GM18498 (cell line): Measurements from ENCODE around the gene SORCS3.

ENCODE experiments used
- ATAC-seq: cut with Tn5 transposase; IDR thresholded peaks from one replicate; pipeline ENCODE4 v1.9.1; 2021; ENCODE audit warnings: mild to moderate bottlenecking, moderate library complexity; ENCODE audit not compliant: unreplicated experiment

The SORCS3 gene

DNA sequence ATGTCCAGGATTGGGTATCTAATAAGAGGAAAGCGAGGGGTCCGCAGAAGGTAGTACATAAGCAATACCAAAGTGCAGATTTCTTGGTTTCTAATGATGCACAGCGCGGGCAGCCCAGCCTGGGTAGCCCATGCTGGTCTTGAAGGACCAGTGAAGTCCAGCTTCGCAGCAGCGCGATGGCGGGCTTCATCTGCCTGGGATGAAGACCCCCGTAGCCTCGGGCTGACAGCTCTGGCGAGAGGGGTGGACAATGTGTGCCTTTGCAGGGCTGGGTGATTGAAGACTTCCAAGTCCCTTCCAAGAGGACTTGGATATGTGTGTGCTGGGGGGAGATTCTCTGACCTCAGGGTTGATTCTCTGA, 2.2 kb downstream of the SORCS3 start:
- no peak for ATAC-seq

DNA sequence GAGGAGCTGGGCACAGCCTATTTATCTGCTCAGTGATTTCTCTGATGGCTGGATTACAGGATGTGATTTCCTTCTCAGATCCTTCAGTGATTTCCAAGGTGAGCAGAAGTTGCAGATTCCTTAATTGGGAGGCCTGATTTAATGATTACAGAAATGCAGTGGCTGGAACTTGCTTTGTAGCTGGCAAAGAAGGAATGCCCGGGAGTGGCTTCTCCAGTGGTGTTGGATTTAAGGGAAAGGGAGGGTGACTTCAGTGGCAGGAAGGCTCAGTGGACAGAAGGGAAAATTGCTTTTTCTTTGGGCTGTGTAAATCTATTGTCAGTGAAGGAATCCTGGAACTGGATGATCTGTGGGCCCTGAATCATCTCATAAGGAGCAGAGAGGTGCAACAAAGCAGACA, 5.1 kb downstream of the SORCS3 start:
- ATAC-seq, result no peak

DNA sequence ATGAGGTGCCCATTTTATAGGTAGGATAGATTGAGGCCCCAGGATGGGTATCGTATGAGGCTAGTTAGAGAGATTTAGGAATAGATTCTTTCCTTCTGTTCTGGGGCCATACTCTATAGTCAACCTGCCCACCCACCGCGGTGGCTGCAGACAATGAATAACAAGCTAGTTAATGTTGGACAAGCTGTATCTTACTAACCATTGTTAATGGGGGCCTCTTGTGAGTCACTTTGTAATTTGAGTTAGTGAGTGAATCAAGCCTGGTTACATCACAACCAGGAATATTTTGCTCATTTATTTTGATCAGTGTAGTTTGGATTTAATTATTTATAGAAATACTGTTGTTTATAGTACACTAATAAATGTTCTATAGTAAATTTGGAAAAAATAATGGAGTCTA, 7.3 kb downstream of the SORCS3 start:
- ATAC-seq, result no peak

DNA sequence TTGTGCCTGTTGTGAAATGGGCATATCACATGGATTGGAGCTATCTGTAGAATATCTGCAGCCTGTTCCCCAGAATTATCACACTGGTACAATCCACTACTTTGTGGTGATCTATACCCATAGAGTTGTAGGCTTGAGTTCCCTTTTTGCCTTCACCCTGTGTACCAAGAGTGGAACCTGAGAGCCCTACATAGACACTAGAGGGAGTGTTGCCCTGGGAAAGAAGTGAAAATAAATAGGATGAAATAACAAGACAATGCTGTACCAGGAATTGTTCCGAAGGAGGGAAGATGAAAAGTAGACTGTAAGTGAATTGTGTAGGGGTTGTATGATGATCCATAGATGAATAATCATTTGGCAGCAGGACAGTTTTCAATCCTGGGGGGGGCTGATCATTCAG, 9.0 kb downstream of the SORCS3 start:
- no peak for ATAC-seq

DNA sequence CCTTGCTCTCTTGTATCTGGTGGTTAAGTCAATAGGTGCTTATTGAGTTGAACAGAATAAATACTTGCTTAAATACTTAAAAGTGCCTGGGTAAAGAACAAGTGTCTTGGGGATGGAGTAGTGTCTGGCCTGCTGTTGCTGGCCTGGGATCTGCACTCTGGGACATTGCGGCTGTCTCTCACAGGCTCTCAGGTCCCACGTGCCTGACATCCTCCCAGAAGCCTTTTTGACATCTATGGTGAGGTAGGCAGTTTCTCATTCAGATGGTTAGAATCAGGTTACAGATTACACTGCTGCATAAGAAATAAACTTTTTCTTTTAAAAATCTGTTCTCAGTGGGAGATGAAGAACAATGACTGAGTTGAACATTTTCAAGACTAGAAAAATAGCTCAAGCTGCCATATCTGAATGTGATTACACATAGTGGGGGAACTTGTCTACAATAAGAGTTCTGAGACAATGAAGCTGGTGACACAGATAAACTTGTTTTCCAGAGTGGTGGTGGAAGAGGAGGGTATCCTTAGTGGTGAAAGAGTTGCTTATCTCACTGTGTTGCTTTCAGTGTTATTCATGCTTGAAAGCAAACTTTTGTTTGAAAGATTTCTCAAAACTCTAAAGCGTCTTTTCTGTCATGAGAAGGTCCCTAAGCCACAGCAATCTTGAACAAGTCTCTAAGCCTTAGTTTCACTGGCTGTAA, 9.7 kb downstream of the SORCS3 start:
- no peak for ATAC-seq

DNA sequence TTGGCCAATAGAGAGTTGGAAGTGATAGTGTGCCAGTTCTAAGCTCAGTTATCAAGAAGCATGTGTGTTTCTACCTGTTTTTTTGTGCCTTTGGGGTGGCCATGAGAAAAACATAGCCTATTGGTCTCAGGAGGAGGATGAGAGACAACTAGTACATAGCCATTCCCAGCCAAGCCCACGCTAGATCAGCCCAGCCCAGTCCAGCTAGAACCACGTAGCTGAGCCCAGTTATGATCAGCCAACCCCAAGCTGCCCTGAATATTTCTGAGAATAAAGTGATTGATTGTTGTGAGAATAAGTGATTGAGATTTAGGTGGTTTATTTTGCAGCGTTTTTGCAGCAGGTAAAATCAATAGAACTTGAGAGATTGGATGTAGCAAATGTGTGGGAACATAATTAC, 15.9 kb downstream of the SORCS3 start:
- ATAC-seq, result no peak

DNA sequence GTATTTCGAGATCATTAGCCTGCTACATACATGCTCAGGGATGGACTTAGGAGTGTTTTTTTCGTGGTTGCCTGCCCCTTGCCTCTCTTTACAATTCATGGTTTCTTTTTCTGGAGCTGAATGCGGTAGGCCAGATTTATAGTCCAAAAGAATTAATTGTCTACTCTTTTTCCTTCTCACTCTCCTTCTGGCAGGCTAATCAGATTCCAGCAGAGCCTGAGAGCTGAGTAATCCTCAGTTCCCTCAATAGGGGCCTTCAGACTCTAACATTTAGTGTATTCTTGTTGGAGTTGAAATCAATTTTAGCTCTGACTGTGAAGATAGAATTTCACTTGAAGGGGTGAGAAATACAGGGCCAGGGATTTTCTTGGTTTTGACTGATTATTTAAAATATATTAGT, 16.4 kb downstream of the SORCS3 start:
- ATAC-seq, result no peak

DNA sequence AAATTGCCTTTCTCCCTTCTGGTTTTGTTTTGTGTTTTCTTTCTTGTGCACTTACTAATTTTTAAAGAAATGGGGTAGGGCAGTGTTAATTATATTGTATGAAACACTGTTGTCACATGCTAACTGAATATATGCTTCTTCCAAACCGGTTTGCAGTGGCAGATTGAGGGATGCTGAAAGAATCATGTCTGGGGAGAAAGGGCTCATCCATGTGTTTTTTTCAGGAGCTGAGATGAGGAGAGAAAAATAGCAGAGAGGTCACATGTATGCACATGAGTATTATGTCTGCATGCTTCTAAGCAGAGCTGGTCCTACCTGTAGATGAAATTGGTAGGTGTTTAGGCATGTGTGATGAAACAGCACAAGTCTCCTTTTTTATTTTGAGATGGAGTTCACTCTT, 17.0 kb downstream of the SORCS3 start:
- no peak for ATAC-seq

DNA sequence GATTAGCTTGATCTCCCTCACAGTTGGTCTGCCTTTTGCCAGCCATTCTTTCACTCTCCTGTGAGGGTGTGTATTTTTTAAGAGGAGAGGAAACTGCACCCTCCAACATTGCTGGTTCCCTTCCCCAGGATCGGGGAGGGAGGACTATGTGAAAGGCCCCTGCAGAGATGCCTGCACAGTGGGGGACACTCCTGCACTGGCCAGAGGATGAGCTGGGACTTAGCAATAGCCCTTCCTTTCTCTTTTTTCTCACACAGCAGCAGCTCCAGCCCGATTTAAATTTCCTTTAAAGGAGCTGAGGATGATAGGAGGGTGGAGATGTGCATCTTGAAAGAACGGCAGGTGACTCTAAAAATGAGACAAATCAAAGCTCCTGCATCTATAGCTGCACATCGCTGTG, 18.7 kb downstream of the SORCS3 start:
- no peak for ATAC-seq

DNA sequence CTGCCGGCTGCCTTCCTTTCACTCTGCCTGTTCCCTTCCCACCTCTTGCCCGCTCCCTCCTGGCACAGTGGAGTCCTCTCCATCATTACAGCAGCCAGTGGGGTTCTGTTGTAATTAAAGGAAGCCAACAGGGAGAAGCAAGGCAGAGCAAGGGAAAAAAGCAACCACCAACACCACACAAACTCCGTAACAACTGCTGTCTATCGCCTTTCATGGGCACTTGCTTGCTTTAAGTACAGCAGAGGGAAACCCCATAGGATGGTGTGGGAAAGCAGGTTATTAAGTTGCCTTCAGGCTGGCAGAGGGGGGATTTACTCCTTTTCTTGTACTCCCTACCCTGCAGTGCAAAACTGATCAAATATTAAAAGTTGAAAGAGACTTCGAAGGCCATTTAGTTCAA, 22.0 kb downstream of the SORCS3 start:
- ATAC-seq, result no peak

DNA sequence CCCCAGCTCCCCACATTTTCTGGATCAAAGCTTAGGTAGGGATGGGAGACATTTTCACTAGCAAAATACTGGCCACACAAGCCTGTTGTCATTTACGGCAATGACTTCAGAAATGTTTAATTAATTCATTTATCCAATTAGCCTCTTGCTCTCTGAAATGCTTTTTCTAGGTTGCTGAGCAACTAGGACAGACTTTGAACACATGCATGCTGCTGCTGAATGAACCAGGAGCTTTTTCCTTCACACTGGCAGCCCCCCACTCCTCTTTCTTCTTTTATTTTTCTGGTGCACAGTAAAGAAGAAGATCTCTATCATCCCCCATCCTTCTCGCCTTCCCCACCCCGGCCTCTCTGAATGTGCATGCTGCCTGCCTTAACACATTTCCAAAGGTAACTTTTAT, 22.5 kb downstream of the SORCS3 start:
- ATAC-seq, result no peak

DNA sequence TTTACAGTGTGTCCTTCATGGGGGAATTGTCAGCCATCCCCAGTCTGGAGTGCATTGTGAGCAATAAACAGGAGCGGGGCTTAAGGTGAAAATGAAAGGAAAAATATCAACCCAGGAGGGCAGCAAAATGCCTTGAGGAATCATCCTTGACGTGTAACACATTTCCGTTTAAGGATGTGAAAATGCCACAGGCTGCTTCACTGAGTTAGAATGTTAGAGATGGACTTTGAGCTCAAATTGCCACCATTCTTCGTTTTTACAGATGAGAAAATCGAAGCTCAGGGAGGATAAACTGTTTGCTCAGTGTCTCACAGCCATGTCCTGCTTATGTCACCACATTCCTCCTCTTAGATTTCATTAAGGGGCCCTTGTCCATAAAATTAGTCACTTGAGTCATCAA, 23.1 kb downstream of the SORCS3 start:
- no peak for ATAC-seq

DNA sequence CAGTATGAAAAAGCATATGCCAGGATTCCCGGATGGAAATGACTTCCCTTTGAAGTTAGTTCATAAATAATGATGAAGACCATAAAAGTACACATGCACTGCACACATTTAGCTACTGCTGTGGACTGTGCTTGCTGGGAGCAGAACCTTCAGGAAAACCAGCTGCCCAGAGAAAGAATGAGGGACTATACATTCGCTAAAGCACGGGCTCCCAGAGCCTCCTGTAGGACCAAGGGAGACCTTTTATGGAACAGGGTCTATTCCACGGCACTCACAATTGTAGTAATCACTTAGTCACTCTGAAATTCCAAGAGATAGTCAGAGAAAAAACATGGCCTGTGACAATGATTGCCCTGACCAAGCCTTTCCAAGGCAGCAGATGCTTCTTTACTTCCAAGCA, 24.1 kb downstream of the SORCS3 start:
- ATAC-seq, result no peak

DNA sequence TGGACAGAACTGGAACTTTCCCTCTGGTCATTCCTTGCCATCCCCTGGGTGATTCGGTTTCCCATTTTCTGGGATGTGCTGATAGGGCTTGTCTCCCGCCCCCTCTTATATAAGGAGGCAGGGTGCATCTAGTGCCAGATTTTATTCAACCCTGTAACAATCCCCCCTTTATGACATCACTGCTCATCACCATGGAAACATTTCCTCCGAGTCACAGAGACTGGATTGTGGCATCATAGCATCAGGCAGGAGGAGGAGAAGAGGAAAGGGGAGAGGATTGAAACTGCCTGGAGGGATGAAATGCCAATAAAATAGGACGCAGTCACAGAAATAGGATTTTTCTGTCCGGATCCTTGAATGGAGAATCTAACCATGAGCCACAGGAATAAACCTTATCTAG, 25.0 kb downstream of the SORCS3 start:
- no peak for ATAC-seq

DNA sequence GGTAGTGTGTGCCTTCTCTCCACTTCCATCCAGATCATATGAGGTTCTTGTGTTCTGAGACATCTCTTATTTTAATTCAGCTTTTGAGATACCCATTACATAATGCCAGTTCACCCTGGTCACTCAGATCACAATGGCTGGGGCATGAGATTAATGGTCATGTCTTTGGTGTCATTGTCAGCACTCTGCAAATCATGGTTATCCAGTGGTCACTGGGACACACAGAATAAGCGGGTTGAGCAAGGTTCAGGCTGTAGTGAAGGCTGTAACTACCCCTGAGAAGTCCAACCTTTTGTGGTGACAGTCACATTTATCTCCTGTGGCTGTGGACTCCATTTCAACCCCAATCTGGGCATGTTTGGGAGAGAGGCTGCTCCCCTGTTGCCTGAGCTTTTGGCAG, 35.8 kb downstream of the SORCS3 start:
- no peak for ATAC-seq

DNA sequence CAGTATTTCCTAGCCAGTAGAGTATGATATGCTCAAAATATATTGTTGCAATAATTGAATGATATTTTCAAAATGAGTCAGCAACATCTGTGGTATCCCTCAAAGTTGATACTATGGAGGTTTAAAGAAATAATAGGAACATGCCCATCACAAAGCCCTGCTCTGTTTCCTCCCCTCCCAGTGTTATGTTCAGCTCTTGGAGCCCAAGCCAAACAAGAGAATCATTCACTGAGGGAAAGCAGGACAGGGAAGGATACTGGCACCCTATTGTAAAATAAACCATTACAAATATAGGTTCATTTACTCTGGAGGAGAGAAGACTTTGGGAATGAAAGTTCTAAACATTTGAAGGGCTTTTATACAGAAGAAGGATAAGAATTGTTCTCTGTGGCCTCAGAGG, 37.6 kb downstream of the SORCS3 start:
- no peak for ATAC-seq

DNA sequence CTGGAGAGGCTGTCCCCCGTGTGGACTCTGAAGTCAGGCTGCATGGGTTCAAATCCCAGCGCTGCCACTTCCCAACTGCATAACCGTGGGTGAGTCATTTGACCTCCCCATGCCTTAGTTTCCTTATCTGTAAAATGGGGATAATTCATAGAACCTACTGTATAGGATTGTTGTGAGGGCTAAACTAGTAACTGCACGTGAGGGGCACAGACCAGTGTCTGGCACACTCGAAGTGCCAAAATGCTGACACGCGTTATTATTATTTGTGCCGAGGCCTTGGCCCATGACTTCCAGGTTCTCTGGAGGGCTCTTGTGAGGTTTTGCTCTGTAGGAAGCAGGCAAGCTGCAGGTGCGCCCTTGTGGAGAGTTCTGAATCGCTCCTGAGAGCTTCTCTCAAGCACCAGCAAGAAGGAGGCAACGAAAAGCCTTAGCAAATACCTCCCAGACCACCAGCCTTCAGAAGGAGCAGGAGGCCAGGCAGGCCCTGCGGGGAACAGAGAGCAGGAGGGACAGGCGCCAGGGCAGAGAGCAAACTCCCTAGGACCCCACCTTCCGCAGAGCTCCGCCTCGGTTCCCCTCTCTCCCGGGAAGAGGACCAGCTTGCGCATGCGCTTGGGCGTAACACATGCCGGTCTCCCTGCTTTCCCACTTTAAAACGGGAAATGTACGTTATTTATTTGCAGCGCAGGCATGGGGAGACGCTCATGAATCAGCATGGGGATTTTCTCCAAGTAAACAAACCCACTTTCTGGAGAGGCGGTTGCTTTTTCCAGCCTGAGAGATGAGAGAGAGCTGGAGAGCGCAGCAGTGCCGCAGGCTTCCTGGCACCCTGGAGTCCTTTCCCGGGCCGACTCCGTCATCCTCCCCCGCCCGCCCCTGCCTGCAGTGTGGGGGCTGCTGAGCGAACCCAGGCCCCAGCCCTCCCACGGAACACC, 39.6 kb downstream of the SORCS3 start:
- no peak for ATAC-seq

DNA sequence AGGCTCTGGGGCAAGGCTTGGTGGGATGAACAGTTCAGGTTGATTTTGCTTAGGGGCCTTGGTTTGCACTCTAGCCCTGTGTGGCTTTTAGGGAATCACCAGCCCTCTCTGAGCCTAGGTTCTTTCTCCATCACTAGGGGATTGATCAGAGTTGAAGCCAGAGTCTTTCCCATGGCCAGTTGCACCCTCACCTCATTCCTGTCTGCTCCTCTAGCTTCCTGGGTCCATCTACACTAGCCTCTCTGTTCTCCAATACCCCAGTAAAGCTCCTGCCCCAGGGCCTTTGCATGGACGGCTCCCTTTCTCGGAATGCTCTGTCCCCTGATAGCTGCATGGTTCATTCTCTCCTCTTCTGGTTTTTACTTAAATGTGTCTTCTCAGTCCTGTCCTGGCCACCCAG, 40.4 kb downstream of the SORCS3 start:
- no peak for ATAC-seq

DNA sequence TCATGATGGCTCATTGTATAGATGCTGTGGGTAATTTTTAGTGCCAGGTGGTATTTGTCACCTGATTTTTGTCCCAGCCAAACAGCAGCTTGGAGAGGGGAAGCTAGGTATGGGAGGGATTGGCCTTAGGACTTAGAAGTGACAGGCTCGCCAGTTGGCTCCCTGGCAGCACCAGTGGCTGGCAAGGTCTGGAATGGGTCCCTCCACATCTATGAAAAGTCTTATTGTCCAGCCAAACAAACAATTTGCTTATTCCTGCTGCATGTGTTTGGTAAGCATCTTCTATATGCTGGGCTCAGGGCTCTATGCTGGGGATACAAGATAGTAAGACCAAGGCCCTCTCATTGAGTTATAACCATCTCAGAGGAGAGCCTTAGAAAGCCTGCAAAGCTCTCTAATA, 42.5 kb downstream of the SORCS3 start:
- ATAC-seq, result no peak

DNA sequence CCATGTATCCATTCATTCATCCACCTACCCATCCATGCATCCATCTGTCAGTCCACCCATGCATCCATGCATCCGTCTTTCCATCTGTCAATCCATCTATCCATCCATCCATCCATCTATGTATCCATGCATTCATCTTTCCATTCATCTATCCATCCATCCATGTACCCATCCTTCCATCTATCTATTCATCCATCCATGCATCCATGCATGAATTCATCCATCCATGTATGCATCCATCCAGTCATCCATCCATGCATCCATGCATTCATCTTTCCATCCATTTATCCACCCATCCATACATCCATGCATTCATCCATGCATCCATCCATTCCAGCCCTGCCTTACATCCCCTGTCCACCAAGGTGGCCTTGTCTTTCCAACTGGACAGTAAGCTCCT, 45.7 kb downstream of the SORCS3 start:
- no peak for ATAC-seq

DNA sequence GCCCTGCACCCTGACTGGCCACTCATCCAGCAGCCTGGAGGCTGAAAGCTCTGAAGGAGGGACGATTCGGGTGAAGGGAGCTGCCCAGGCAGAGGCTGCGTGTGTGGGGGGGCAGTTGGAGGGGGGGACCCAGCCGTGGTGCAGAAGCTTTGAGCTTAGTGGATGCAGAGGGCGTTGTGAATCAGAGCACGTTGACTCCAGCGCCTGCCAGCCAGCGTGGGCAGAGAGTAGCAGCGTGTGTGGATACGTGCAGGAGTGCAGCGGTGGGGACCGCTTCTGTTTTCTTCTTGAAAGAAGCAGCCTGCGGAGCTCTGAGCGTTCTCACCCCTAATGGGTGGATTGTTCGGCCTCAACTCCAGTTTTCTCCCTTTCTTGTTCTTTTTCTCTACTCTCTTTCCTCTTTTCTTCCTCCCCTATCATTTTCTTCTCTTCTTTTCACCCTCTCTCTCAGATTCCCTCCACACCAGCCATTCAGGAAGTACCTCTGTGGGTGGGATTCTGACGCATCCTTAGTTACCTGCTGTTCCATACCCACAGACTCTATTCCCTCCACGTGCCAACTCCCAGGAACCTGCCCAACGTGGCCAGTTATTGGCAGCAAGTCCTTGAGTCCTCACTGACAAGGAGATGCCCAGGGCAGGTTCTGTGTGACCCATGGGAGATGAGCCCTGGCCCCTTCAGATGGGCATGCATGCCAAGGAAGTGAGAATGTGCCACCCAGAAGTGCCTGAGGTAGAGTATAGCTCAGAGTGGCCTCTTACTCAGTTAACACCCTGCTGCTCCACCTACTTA, 47.4 kb downstream of the SORCS3 start:
- ATAC-seq, result no peak

DNA sequence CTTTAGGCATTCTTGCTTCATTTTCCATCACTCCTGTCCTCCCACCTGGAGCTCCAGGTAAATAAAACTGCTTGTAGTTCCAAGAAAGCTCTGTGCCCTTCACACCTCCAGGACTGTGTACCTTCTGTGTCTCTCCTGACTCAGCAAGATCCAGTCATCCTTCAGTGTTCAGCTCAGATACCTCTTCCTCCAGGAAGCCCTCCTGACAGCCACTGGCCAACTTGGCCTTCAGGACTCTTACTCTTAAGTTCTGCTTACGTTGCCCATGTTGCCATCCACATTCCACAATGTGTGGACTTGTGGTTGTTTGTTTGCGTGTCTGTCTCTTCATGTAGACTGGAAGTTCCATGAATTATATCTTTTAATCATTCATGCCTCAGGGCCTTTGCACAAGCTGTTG, 48.0 kb downstream of the SORCS3 start:
- no peak for ATAC-seq
